HEK293 (cell line): ENCODE data around the gene SYNE2.

ENCODE experiments used
- CTCF ChIP-seq: fragments of 450-650 bp; formaldehyde crosslinking; IDR thresholded peaks from 2 replicates; pipeline ENCODE4 v1.5.1; 2016; ENCODE audit warnings: missing biosample characterization, missing genetic modification characterization
- GFI1B ChIP-seq: fragments of 450-650 bp; formaldehyde crosslinking; IDR thresholded peaks from 2 replicates; pipeline ENCODE4 v1.5.1; 2016; ENCODE audit warnings: missing biosample characterization, missing genetic modification characterization
- KLF9 ChIP-seq: fragments of 450-650 bp; formaldehyde crosslinking; IDR thresholded peaks from 2 replicates; pipeline ENCODE4 v1.5.1; 2016; ENCODE audit warnings: missing biosample characterization, missing genetic modification characterization, low read depth
- PATZ1 ChIP-seq: fragments of 450-650 bp; formaldehyde crosslinking; IDR thresholded peaks from 2 replicates; pipeline ENCODE4 v1.5.1; 2016; ENCODE audit warnings: missing biosample characterization, missing genetic modification characterization
- PRDM4 ChIP-seq: fragments of 450-650 bp; formaldehyde crosslinking; IDR thresholded peaks from 2 replicates; pipeline ENCODE4 v1.5.1; 2017; ENCODE audit warnings: missing biosample characterization, missing genetic modification characterization
- ZBTB1 ChIP-seq: fragments of 450-650 bp; formaldehyde crosslinking; IDR thresholded peaks from 2 replicates; pipeline ENCODE4 v1.5.1; 2016; ENCODE audit warnings: missing biosample characterization, missing genetic modification characterization
- ZNF335 ChIP-seq: fragments of 450-650 bp; formaldehyde crosslinking; conservative IDR thresholded peaks from 2 replicates; pipeline ENCODE4 v1.5.1; 2016; ENCODE audit warnings: missing biosample characterization, missing genetic modification characterization
- ZNF776 ChIP-seq: fragments of 450-650 bp; formaldehyde crosslinking; IDR thresholded peaks from 2 replicates; pipeline ENCODE4 v1.5.0; 2017; ENCODE audit warnings: missing biosample characterization, missing genetic modification characterization, borderline replicate concordance

DNA sequence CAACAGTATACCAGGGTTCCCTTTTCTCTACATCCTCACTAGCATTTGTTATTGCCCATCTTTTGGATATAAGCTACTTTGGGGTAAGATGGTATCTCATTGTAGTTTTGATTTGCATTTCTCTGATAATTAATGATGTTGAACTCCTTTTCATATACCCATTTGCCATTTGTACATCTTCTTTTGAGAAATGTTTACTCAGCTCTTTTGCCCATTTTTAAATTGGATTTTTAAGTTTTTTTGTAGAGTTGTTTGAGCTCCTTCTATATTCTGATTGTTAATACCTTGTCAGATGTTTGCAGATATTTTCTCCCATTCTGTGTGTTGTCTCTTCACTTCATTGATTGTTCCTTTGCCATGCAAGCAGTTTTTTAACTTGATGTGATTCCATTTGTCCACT, 419.2 kb downstream of the SYNE2 start:
- TF ChIP-seq PRDM4 (tag by site-specific recombination) = no peak
- no peak for TF ChIP-seq ZNF776
- no peak for TF ChIP-seq CTCF (tag by site-specific recombination)
- no peak for TF ChIP-seq PATZ1 (tag by site-specific recombination)
- TF ChIP-seq GFI1B (tag by site-specific recombination) = no peak
- TF ChIP-seq KLF9 (tag by site-specific recombination) = no peak
- no peak for TF ChIP-seq ZNF335 (tag by site-specific recombination)
- TF ChIP-seq ZBTB1 (tag by site-specific recombination) = no peak
